GM19468 (cell line): Measurements from ENCODE around the gene C1QTNF6.
"Not testable (repeated sequence)": the region's sequence is repeated elsewhere in the genome, so short reads cannot be mapped to it uniquely, and the experiment has no call there.

ENCODE experiments used
- ATAC-seq: cut with Tn5 transposase; IDR thresholded peaks from one replicate; pipeline ENCODE4 v1.9.1; 2021; ENCODE audit warnings: mild to moderate bottlenecking, moderate library complexity, moderate number of reproducible peaks; ENCODE audit not compliant: unreplicated experiment; ENCODE audit errors: extremely low read depth

The C1QTNF6 gene

DNA sequence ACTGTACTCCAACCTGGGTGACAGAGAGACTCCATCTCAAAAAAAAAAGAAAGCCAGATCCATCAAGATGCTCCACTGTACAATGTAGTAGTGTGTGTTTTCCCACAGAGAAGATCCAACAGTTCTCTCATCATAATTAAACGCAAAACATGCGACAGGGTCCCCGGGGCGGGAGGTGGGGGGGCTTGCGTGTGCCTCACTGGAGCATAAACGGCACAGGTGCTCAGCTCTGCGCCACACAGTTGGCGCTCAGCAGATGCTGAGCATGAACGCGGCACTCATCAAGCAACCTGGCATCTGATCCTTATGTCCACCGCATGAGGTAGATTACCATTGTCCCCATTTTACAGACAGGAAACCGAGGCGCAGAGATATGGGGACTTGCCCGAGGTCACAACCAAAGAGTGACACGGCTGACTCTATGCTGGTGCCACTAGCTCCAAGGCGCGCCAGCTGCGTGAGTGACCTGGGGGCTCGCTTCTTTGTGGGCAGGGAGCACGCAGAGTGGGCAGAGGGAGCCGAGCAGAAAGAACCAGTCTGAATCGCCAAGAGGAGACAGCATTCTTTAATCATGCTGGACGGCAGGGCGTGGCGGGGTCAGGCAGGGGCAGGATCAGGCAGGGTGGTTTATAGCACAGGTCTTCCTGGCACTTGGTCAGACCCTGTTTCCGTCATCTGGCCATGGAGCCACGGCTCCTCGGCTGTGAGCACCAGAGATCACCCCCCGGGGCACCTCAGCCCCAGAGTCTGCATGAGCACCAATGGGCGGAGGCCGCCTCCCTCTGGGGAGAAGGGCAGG lies 8.2 kb downstream of the C1QTNF6 start:
- no peak for ATAC-seq

DNA sequence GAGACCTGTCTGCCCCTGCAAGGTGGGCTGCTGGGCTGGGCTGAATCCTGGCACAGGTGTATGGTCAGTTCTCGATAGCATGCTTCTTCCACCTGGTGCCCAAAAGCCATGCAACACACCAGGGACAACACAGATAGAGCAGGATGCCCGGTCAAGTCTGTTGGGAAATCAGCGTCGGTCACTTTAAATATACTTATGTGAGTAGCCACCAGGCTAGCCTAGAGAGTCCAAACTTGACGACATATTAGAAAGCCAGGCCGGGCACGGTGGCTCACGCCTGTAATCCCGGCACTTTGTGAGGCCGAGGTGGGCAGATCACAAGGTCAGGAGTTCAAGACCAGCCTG lies 8.9 kb downstream of the C1QTNF6 start:
- ATAC-seq, result no peak

GRCh38 chr22:37178350-37179125 lies 9.5 kb downstream of the C1QTNF6 start:
- ATAC-seq, result no peak

DNA sequence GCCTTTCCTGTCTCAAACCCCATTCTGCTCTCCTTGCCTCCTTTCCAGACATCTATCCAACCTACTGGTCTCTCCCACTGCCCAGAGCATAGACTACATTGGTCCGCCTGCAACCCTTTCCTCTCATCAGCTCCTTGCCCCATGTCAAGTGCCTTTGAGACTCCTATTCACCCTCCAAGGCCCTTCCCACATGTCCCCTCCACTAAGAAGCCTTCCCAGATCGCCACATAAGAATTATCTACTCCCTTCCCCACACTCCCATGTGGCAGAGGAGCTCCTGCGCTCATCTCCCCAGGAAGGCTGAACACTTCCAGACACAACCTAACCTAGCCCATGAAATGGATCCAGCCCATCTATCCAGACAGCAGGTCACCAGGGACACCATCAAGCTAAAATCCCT lies 10.3 kb downstream of the C1QTNF6 start:
- no peak for ATAC-seq

DNA sequence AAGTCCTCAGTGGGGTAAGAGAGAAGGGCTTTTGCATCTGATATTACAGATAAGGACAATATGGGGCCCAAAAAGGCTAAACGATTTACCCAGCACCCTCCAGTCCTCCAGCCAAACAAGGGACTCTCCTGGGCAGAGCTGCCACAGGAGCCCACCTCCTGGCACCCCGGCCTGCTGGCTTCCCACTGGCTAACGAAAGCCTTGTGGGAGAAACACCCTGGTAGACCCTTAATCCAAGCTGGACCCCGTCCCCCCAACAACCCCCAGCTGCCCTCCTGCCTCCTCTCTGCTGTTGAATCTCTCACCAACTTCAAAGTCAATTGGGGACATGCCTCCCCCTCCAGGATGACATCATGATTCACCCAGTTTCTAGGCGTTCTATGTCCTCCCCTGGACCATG lies 10.8 kb downstream of the C1QTNF6 start:
- ATAC-seq, result no peak

- no peak for ATAC-seq
These were observed 11.5 kb downstream of the C1QTNF6 start for GRCh38 chr22:37176464-37177061.

GRCh38 chr22:37175414-37176281 lies 12.4 kb downstream of the C1QTNF6 start:
- ATAC-seq, result no peak

GRCh38 chr22:37174964-37175363 lies 13.1 kb downstream of the C1QTNF6 start:
- ATAC-seq, result no peak

GRCh38 chr22:37173709-37174108 lies 14.3 kb downstream of the C1QTNF6 start:
- ATAC-seq, result no peak

DNA sequence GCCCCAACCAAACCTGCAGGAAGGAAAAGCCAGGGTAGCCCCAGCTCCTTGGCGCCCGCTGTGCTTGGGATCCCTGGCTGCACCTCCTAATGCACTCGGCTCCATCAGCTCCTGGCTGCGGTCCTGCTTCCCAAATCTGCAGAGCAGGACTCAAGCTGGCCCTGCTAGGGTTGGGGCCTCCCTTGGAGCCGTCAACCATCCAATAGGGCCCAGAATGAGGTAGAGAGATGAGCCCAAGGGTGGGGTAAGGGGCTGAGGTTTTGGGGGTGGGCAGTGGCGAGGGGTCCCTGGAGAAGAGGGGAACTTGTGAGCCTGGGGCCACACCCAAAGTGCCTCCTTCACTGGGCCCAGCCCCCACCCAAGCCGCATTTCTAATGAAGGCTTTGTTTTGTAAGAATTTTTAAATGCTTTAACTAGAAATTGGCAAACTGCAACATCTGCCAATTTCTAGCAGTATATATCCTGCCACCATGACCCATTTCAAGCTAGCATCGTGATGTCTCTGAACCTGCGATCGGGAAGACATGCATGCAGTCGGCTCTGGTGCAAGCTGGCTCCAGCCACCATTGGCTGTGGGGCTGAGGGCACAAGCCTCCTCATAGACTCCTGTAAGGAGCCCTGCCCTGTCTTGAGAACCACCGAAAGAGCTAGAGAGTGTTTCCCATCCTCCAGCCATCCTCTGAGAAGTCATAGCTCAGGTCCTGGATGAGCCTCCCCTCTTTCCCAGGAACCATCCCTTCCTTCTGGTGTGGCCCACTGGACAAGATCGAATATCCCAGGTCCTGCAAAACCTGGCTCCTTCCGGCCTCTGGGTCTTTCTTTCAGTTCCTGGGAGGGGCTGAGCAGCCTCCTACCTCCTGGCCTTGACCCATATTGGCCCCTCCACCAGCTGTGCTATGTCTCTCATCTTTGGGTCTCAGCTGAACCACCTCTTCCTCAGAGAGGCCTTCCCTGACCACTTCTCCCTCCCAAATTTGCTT lies 15.5 kb downstream of the C1QTNF6 start:
- no peak for ATAC-seq

DNA sequence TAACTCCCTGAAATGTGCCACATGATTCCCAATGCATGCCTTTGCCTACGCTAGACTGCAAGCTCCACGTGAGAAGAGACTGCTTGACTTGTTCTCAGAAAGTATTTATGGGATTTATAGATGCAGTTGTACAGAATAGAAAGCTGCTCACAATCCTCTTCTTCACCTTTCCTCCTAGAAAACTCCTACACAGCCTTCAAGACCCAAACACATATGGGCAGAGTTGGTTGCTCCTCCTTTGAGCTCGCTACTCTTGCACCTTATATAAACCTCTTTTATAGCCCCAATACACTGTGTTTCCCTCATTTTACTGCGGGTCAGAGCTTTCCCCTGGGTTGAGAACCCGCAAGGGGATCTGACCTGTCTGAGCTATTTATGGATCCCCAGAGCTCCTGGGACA lies 16.4 kb downstream of the C1QTNF6 start:
- no peak for ATAC-seq

GRCh38 chr22:37170689-37171405 lies 17.2 kb downstream of the C1QTNF6 start:
- ATAC-seq, result not testable (repeated sequence)

DNA sequence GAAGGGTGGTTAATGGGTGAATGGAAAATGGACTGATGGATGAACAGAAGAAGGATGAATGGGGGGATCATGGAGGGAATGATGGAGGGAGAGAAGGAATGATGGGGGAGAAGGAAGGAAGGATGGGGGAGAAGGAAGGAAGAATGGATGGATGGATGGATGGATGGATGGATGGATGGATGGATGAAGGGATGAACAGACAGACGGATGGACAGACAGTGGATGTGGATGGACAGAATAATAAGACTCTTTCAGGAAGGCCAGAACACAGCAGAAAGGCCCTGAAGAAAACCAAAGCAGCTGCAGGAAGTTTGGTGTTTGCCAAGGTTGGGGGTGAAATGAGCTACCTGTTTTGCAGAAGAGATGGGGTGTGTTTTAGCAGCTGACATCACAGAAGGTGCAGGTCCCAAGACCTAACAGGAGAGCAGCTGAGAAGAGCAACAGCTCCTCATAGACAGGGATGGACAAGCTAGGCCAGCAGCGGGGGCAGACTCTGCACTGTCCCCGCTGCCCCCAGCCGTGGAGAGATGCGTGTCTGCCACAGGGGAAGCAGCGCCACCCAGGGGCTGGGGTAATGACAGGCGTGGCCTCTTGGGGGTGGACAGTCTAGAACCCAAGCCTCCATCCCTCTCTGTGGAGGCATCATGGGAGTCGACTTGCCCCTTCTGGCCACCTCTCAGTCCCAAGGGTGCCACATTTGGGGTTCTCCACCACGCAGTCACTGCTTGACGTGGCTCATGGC lies 17.9 kb downstream of the C1QTNF6 start:
- ATAC-seq, result no peak

DNA sequence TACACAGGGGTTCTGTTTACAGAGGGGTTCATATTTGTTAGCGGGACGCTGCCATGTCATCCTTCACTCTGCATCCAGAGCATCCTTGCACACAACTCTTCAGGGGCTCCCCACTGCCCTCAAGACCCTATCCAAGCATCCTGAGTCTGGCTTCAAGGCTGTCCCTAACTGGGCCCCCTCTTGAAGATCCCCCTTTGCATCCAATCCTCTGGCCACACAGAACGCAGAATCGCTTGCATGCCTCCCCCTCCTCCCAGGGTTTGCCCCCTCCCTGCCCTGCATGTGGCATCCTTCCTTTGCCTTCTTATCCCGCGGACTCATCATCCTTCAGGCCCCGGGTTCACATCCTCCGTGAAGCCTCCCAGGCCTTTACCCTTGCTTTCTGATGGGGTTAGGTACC lies 18.6 kb downstream of the C1QTNF6 start:
- ATAC-seq, result no peak

- no peak for ATAC-seq
These were observed 19.9 kb downstream of the C1QTNF6 start for GRCh38 chr22:37167981-37168647.

DNA sequence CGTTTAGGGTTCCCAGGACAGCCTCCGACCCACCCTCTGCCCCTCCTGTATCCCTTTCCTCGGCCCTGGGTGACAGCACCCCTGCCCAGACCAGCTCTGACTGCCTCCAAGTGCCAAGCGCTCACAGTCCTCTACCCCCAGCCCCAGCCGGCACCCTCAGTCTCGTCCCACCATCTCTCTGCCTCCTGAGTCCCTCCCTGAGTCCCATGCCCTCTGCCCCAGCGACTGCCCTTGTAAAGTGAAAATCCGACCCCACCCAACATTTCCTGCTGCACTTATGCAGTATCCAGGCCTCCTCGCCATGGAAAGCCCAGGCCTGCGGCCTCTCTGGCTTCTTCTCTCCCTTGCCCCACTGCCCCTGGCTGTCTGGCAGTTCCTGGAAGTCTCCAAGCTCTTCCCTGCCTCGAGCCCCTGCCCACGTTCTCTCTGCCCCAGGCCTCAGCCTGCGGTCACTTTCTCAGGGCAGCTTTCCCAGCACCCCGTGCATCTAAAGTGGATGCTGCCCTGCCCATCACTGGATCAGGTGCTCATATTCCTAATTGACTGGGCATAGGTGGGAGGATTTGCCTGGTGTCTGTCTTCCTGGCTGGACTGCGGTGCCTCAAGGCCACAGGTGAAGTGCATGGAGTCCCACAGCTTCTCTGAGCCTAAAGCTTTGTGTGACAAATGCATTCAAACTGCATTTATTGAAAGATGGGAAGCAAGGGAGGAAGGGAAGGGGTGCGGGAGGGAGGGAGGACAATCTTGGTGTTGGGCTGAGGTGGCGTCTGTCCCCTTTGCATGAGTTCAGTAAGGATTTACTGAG lies 20.7 kb downstream of the C1QTNF6 start:
- no peak for ATAC-seq

GRCh38 chr22:37166675-37167066 lies 21.4 kb downstream of the C1QTNF6 start:
- ATAC-seq, result no peak
